GM19035 (cell line): ENCODE measurements around the gene LLGL2.

ENCODE experiments used
- ATAC-seq: cut with Tn5 transposase; IDR thresholded peaks from one replicate; pipeline ENCODE4 v1.9.1; 2021; ENCODE audit not compliant: unreplicated experiment

The LLGL2 gene

GRCh38 chr17:75521951-75522727 is 3.4 kb upstream of the LLGL2 start:
- no peak for ATAC-seq

- ATAC-seq, result no peak
Measured at GRCh38 chr17:75523647-75524046, 1.9 kb upstream of the LLGL2 start.

GRCh38 chr17:75524269-75524969 is 1.1 kb upstream of the LLGL2 start:
- no peak for ATAC-seq

GRCh38 chr17:75525806-75526554 is 483 bp downstream of the LLGL2 start:
- ATAC-seq, result no peak

GRCh38 chr17:75526555-75527270 is 1.2 kb downstream of the LLGL2 start:
- ATAC-seq, result no peak

GRCh38 chr17:75530837-75531720 is 5.6 kb downstream of the LLGL2 start:
- no peak for ATAC-seq

- ATAC-seq, result no peak
Measured at GRCh38 chr17:75531721-75532072, 6.2 kb downstream of the LLGL2 start.

- ATAC-seq, result no peak
Measured at GRCh38 chr17:75535119-75535537, 9.6 kb downstream of the LLGL2 start.

- no peak for ATAC-seq
Measured at GRCh38 chr17:75535871-75536270, 10.4 kb downstream of the LLGL2 start.

- no peak for ATAC-seq
Measured at GRCh38 chr17:75536366-75536765, 10.9 kb downstream of the LLGL2 start.

GRCh38 chr17:75539967-75540729 is 14.7 kb downstream of the LLGL2 start:
- ATAC-seq, result no peak

- ATAC-seq, result no peak
Measured at GRCh38 chr17:75540923-75541503, 15.5 kb downstream of the LLGL2 start.

- no peak for ATAC-seq
Measured at GRCh38 chr17:75542229-75542628, 16.7 kb downstream of the LLGL2 start.

GRCh38 chr17:75542728-75543336 is 17.3 kb downstream of the LLGL2 start:
- no peak for ATAC-seq

GRCh38 chr17:75544250-75544649 is 18.8 kb downstream of the LLGL2 start:
- no peak for ATAC-seq

- ATAC-seq, result no peak
Measured at GRCh38 chr17:75546181-75546580, 20.7 kb downstream of the LLGL2 start.

GRCh38 chr17:75547091-75547490 is 21.6 kb downstream of the LLGL2 start:
- no peak for ATAC-seq

- no peak for ATAC-seq
Measured at GRCh38 chr17:75548813-75549212, 23.3 kb downstream of the LLGL2 start.
